Keratinocyte (primary cell): Measurements from ENCODE around the gene FBXO27.

Experiments used
- EZH2 ChIP-seq: IDR thresholded peaks from one replicate; pipeline ENCODE4 v1.6.1; 2012; ENCODE audit warnings: inconsistent platforms, mild to moderate bottlenecking, low read length, moderate library complexity
- TF ChIP-seq, protein P1 (sequence below), 3 experiments: IDR thresholded peaks in 1 of 3; conservative IDR thresholded peaks in 1 of 3; optimal IDR thresholded peaks in 1 of 3; 2 replicates in 2 of 3; 3 replicates in 1 of 3; pipeline versions ENCODE3 to v1.5.1; 2011; ENCODE audit warnings: low read length in 3 of 3, mild to moderate bottlenecking in 3 of 3, moderate library complexity in 2 of 3, control low read depth in 1 of 3, inconsistent platforms in 1 of 3; ENCODE audit not compliant: insufficient read depth in 2 of 3; ENCODE audit errors: extremely low read depth in 1 of 3

DNA sequence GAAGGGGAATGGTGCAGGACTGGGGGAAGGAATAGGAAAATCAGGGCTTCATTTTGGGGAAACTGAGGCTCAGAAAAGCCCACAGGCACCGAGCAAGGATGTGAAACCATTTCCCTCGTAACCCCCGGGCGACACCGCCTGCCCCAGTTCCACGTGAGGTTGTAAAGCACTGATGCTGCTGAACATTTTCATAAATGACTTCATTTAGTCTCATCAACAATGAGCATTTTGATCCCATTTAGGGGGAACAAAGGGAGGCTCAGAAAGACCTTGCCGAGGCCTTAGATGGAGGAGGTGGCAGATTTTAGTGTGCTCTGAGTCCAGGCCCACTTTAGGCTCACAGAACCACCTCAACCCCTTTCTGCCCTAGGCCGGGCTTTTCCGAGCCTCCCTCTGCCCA is 20.5 kb upstream of the FBXO27 start:
- TF ChIP-seq EZH2: no peak
- TF ChIP-seq, protein P1, sequence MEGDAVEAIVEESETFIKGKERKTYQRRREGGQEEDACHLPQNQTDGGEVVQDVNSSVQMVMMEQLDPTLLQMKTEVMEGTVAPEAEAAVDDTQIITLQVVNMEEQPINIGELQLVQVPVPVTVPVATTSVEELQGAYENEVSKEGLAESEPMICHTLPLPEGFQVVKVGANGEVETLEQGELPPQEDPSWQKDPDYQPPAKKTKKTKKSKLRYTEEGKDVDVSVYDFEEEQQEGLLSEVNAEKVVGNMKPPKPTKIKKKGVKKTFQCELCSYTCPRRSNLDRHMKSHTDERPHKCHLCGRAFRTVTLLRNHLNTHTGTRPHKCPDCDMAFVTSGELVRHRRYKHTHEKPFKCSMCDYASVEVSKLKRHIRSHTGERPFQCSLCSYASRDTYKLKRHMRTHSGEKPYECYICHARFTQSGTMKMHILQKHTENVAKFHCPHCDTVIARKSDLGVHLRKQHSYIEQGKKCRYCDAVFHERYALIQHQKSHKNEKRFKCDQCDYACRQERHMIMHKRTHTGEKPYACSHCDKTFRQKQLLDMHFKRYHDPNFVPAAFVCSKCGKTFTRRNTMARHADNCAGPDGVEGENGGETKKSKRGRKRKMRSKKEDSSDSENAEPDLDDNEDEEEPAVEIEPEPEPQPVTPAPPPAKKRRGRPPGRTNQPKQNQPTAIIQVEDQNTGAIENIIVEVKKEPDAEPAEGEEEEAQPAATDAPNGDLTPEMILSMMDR (optimal IDR thresholded peaks at IDR 0.05 in 1 of 3, IDR thresholded peaks at IDR 0.05 in 1 of 3, conservative IDR thresholded peaks at IDR 0.05 in 1 of 3; ENCODE audit: extremely low read depth in 1 of 3, insufficient read depth in 2 of 3, low read length in 3 of 3): no peak
